Neural cell (in vitro differentiated cells): ENCODE results near the gene MPIG6B. TPM values are rescaled to one million over a fixed set of nuclear protein-coding genes. Genes with fewer than 3 reads are reported as not detected.
"Not testable (repeated sequence)": the region's sequence is repeated elsewhere in the genome, so short reads cannot be mapped to it uniquely, and the experiment has no call there.

Source experiments
- H2AFZ ChIP-seq: fragments of 200-600, 300-800 bp; sonication (generic), shearing (Covaris generic); 2 replicates; pipeline ENCODE4 v1.6.0; 2014; ENCODE audit warnings: low read depth, mild to moderate bottlenecking, antibody characterized with exemption, low read length, moderate library complexity
- H3F3A ChIP-seq: fragments of 200-600 bp; shearing (Covaris generic); 2 replicates; pipeline ENCODE4 v1.6.1; 2016; ENCODE audit warnings: mild to moderate bottlenecking, moderate library complexity, mixed read lengths, antibody characterized with exemption, low read length; ENCODE audit not compliant: insufficient read depth, poor library complexity, severe bottlenecking
- H3K27ac ChIP-seq: fragments of 200-600, 300-800 bp; sonication (generic), shearing (Covaris generic); 2 replicates; pipeline ENCODE4 v1.5.1; 2014; ENCODE audit warnings: mild to moderate bottlenecking, low read length, moderate library complexity
- H3K27me3 ChIP-seq: fragments of 300-800, 200-600 bp; sonication (generic), shearing (Covaris generic); 2 replicates; pipeline ENCODE4 v1.6.0; 2014; ENCODE audit warnings: mild to moderate bottlenecking, low read depth, low read length, moderate library complexity; ENCODE audit not compliant: insufficient read depth
- H3K36me3 ChIP-seq: fragments of 300-800, 200-600 bp; sonication (generic), shearing (Covaris generic); 2 replicates; pipeline ENCODE4 v1.5.1; 2014; ENCODE audit warnings: mild to moderate bottlenecking, antibody characterized with exemption, low read length, moderate library complexity; ENCODE audit not compliant: insufficient read depth
- H3K4me2 ChIP-seq: fragments of 300-800, 200-600 bp; sonication (generic), shearing (Covaris generic); 2 replicates; pipeline ENCODE4 v1.6.0; 2014; ENCODE audit warnings: mild to moderate bottlenecking, low read length
- H3K4me3 ChIP-seq: fragments of 300-800, 200-600 bp; sonication (generic), shearing (Covaris generic); 2 replicates; pipeline ENCODE4 v1.5.1; 2014; ENCODE audit warnings: mild to moderate bottlenecking, low read length, moderate library complexity
- H3K79me2 ChIP-seq: fragments of 200-600 bp; shearing (Covaris generic); replicated peaks from 2 replicates; pipeline ENCODE4 v1.6.0; 2014; ENCODE audit warnings: mild to moderate bottlenecking, low read length, moderate library complexity; ENCODE audit not compliant: insufficient read depth
- H3K9ac ChIP-seq: fragments of 300-800, 200-600 bp; sonication (generic), shearing (Covaris generic); 2 replicates; pipeline ENCODE4 v1.6.1; 2016; ENCODE audit warnings: mild to moderate bottlenecking, low read length, mixed read lengths
- H3K9me2 ChIP-seq: fragments of 200-600 bp; shearing (Covaris generic); 2 replicates; pipeline ENCODE4 v1.6.1; 2016; ENCODE audit warnings: mild to moderate bottlenecking, low read length, mixed read lengths; ENCODE audit not compliant: insufficient read depth
- H3K9me3 ChIP-seq: fragments of 200-600, 300-800 bp; sonication (generic), shearing (Covaris generic); 2 replicates; pipeline ENCODE4 v1.6.1; 2016; ENCODE audit warnings: mild to moderate bottlenecking, mixed run types, low read length, moderate library complexity, mixed read lengths
- H4K20me1 ChIP-seq: fragments of 200-600 bp; shearing (Covaris generic); 2 replicates; pipeline ENCODE4 v1.6.1; 2016; ENCODE audit warnings: mild to moderate bottlenecking, mixed run types; ENCODE audit not compliant: insufficient read depth
- CTCF ChIP-seq: fragments of 450-650 bp; IDR thresholded peaks from 2 replicates; pipeline ENCODE4 v1.5.1; 2014; ENCODE audit warnings: antibody characterized with exemption, mild to moderate bottlenecking, moderate library complexity; ENCODE audit not compliant: poor library complexity, severe bottlenecking
- EP300 ChIP-seq: fragments of 450-650 bp; conservative IDR thresholded peaks from 2 replicates; pipeline ENCODE4 v1.6.1; 2014; ENCODE audit warnings: antibody characterized with exemption, mild to moderate bottlenecking, moderate library complexity; ENCODE audit not compliant: poor library complexity, severe bottlenecking
- EZH2 ChIP-seq: fragments of 200-600, 300-800 bp; shearing (Covaris generic), sonication (generic); IDR thresholded peaks from 2 replicates; pipeline ENCODE4 v1.6.1; 2014; ENCODE audit warnings: antibody characterized with exemption, low read length, borderline replicate concordance, mild to moderate bottlenecking; ENCODE audit not compliant: insufficient read depth, poor library complexity, severe bottlenecking
- MXI1 ChIP-seq: fragments of 450-650 bp; conservative IDR thresholded peaks from 2 replicates; pipeline ENCODE4 v1.6.1; 2014; ENCODE audit warnings: antibody characterized with exemption, mild to moderate bottlenecking; ENCODE audit not compliant: poor library complexity, severe bottlenecking
- POLR2AphosphoS5 ChIP-seq: IDR thresholded peaks from 2 replicates; pipeline ENCODE4 v1.6.1; 2012
- RAD21 ChIP-seq: fragments of 450-650 bp; conservative IDR thresholded peaks from 2 replicates; pipeline ENCODE4 v1.6.1; 2014; ENCODE audit warnings: antibody characterized with exemption, mild to moderate bottlenecking, moderate library complexity
- REST ChIP-seq: IDR thresholded peaks from 2 replicates; pipeline ENCODE4 v1.6.1; 2012; ENCODE audit warnings: borderline replicate concordance
- SMC3 ChIP-seq: fragments of 450-650 bp; conservative IDR thresholded peaks from 2 replicates; pipeline ENCODE4 v1.6.1; 2014; ENCODE audit warnings: antibody characterized with exemption, mild to moderate bottlenecking, moderate library complexity; ENCODE audit not compliant: poor library complexity
- TAF1 ChIP-seq: IDR thresholded peaks from 2 replicates; pipeline ENCODE4 v1.6.1; 2012; ENCODE audit warnings: low read depth
- polyA plus RNA-seq: library from polyadenylated mRNA; depleted of rRNA; stranded (reverse); fragments of >200 nt; gene quantifications from 2 replicates; pipeline ENCODE4 v1.2.3, GENCODE V29; 2014

Gene MPIG6B
- polyA plus RNA-seq, 1 donor from 2014 or later = not detected

- H3K9me2 ChIP-seq = no peaks in the 10 kb centered on the region
- TF ChIP-seq EZH2 (no peak), CTCF (no peak), RAD21 (no peak), POLR2AphosphoS5 (no peak)
- H3K27me3 ChIP-seq = no peaks in the 10 kb centered on the region
- H3F3A ChIP-seq = no peaks in the 10 kb centered on the region
- H3K9me3 ChIP-seq = no peaks in the 10 kb centered on the region
- no peak overlapping the region for H3K9ac ChIP-seq
- H4K20me1 ChIP-seq = no peaks in the 10 kb centered on the region
- H3K79me2 ChIP-seq = peaks cover 1% of the 10 kb centered on the region
- no peak overlapping the region for H3K4me3 ChIP-seq
- H3K4me2 ChIP-seq = no peak overlapping the region
- H3K27ac ChIP-seq = no peak overlapping the region
- no peaks in the 10 kb centered on the region for H3K36me3 ChIP-seq
- no peak overlapping the region for H2AFZ ChIP-seq
These were observed 15.5 kb upstream of the MPIG6B start for GRCh38 chr6:31707701-31708100.

GRCh38 chr6:31708224-31708623 is 14.9 kb upstream of the MPIG6B start:
- Histone ChIP-seq H3K9me2 (no peaks in the 10 kb centered on the region), H3K79me2 (no peaks in the 10 kb centered on the region), H2AFZ (no peak overlapping the region), H3K9me3 (no peaks in the 10 kb centered on the region), H3F3A (no peaks in the 10 kb centered on the region), H3K4me2 (no peak overlapping the region), H3K9ac (no peak overlapping the region), H3K27ac (no peak overlapping the region), H3K36me3 (no peaks in the 10 kb centered on the region), H3K27me3 (no peaks in the 10 kb centered on the region), H3K4me3 (no peak overlapping the region), H4K20me1 (no peaks in the 10 kb centered on the region)
- no peak for TF ChIP-seq SMC3
- TF ChIP-seq MXI1 = no peak
- TF ChIP-seq TAF1 = no peak
- no peak for TF ChIP-seq EP300
- TF ChIP-seq POLR2AphosphoS5 = no peak
- no peak for TF ChIP-seq RAD21
- TF ChIP-seq REST = no peak
- no peak for TF ChIP-seq EZH2
- no peak for TF ChIP-seq CTCF

- not testable (repeated sequence) for H3K36me3 ChIP-seq, H3K9me3 ChIP-seq, H4K20me1 ChIP-seq, H3K4me3 ChIP-seq, H3K9ac ChIP-seq, H3K79me2 ChIP-seq, H3K27ac ChIP-seq, H3K4me2 ChIP-seq, H3F3A ChIP-seq, H2AFZ ChIP-seq, H3K27me3 ChIP-seq, H3K9me2 ChIP-seq
These were observed 14.0 kb upstream of the MPIG6B start for GRCh38 chr6:31709157-31709556.
